Astrocyte (in vitro differentiated cells and primary cell): Measurements from ENCODE around the gene PWP1. TPM values are rescaled to one million over a fixed set of nuclear protein-coding genes. Genes with fewer than 3 reads are reported as not detected.

Experiments
- DNase-seq: peaks from one replicate; pipeline ENCODE4 v3.0.0-alpha.2; 2010; ENCODE audit warnings: low read depth
- FAIRE-seq: peaks from 2 replicates; lab custom pipeline; 2011; peaks lifted over from hg19 to GRCh38; lab: Jason Lieb, UNC
- H2AFZ ChIP-seq: 2 replicates; pipeline ENCODE4 v1.6.0; 2012; ENCODE audit warnings: low read depth, low read length, inconsistent platforms
- H3K27ac ChIP-seq: 2 replicates; pipeline ENCODE4 v1.5.1; 2011; ENCODE audit warnings: low read depth, low read length, inconsistent platforms
- H3K27me3 ChIP-seq: 2 replicates; pipeline ENCODE4 v1.6.0; 2011; ENCODE audit warnings: low read length, inconsistent platforms; ENCODE audit not compliant: insufficient read depth
- H3K36me3 ChIP-seq: 2 replicates; pipeline ENCODE4 v1.5.1; 2011; ENCODE audit warnings: low read length, inconsistent platforms; ENCODE audit not compliant: insufficient read depth
- H3K4me1 ChIP-seq: 2 replicates; pipeline ENCODE4 v1.5.1; 2011; ENCODE audit warnings: low read length, inconsistent platforms; ENCODE audit not compliant: insufficient read depth
- H3K4me2 ChIP-seq: 2 replicates; pipeline ENCODE4 v1.6.0; 2012; ENCODE audit warnings: low read length, inconsistent platforms
- H3K4me3 ChIP-seq: 2 replicates; pipeline ENCODE4 v1.5.1; 2011; ENCODE audit warnings: low read depth, mild to moderate bottlenecking, low read length, inconsistent platforms; ENCODE audit not compliant: insufficient read depth
- H3K79me2 ChIP-seq: 2 replicates; pipeline ENCODE4 v1.6.0; 2012; ENCODE audit warnings: mild to moderate bottlenecking, low read length, inconsistent platforms; ENCODE audit not compliant: insufficient read depth
- H3K9ac ChIP-seq: 2 replicates; pipeline ENCODE4 v1.6.0; 2012; ENCODE audit warnings: mild to moderate bottlenecking, low read length, inconsistent platforms
- H3K9me3 ChIP-seq: 2 replicates; pipeline ENCODE4 v1.5.1; 2012; ENCODE audit warnings: low read depth, mild to moderate bottlenecking, low read length, inconsistent platforms; ENCODE audit not compliant: insufficient read depth
- H4K20me1 ChIP-seq: 2 replicates; pipeline ENCODE4 v1.6.0; 2012; ENCODE audit warnings: low read length, inconsistent platforms; ENCODE audit not compliant: insufficient read depth
- H3K27ac Mint-ChIP-seq: one replicate; pipeline ENCODE4 v1.8.0; 2021; ENCODE audit warnings: mild to moderate bottlenecking, mixed read lengths; ENCODE audit not compliant: unreplicated experiment
- H3K27me3 Mint-ChIP-seq: one replicate; pipeline ENCODE4 v1.8.0; 2021; ENCODE audit warnings: low read depth, mixed read lengths; ENCODE audit not compliant: unreplicated experiment
- H3K36me3 Mint-ChIP-seq: one replicate; pipeline ENCODE4 v1.8.0; 2021; ENCODE audit warnings: low read depth, mixed read lengths; ENCODE audit not compliant: unreplicated experiment
- H3K4me1 Mint-ChIP-seq: one replicate; pipeline ENCODE4 v1.8.0; 2021; ENCODE audit warnings: low read depth, mixed read lengths; ENCODE audit not compliant: unreplicated experiment
- H3K4me3 Mint-ChIP-seq: one replicate; pipeline ENCODE4 v1.8.0; 2021; ENCODE audit warnings: mild to moderate bottlenecking, moderate library complexity, mixed read lengths; ENCODE audit not compliant: unreplicated experiment
- H3K9me3 Mint-ChIP-seq: one replicate; pipeline ENCODE4 v1.8.0; 2021; ENCODE audit warnings: mild to moderate bottlenecking, mixed read lengths; ENCODE audit not compliant: unreplicated experiment
- EZH2 ChIP-seq: IDR thresholded peaks from 2 replicates; pipeline ENCODE4 v1.6.1; 2012; ENCODE audit warnings: mild to moderate bottlenecking, low read length, inconsistent platforms; ENCODE audit not compliant: insufficient read depth
- total RNA-seq: library from RNA; stranded (reverse); gene quantifications from 2 replicates; pipeline ENCODE4 v1.2.1, GENCODE V29; 2021
- TF ChIP-seq, protein P1 (sequence below): IDR thresholded peaks from 2 replicates; pipeline ENCODE4 v1.5.1; 2011; ENCODE audit warnings: low read depth, mild to moderate bottlenecking, inconsistent platforms, low read length, moderate library complexity; ENCODE audit not compliant: insufficient read depth

The PWP1 gene
- total RNA-seq, 1 donor from 2014 or later: 67.2 TPM

DNA sequence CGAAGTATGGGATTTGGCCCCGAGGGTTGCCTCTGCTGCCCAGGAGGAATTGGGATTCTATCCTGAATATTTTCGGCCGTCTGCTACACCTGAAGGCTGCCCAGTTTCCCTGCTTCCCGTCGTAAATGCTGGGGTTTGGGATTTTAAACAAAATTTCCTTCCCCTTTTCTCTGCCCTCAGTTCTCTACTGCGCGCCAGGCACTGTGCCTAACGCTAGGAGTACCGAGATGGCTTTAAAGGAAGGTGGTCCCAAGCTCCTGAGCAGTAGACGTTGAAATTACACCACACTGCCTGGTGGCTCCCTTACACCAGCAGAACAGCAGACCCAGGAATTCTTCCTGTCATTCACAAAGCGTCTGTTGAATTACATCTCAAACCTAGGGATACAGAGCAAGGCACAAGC is 75.9 kb downstream of the PWP1 start:
- H2AFZ ChIP-seq: peak overlapping the region; percentile 91
- H3K9ac ChIP-seq: peak overlapping the region; percentile 87
- Mint-ChIP-seq H3K4me3 (peak overlapping the region; percentile 89), H3K27ac (peak overlapping the region; percentile 69), H3K4me1 (peaks cover 6% of the 10 kb centered on the region), H3K9me3 (no peaks in the 10 kb centered on the region), H3K27me3 (peaks cover 3% of the 10 kb centered on the region), H3K36me3 (peaks cover 2% of the 10 kb centered on the region)
- peaks cover 6% of the 10 kb centered on the region for H3K27me3 ChIP-seq
- no peaks in the 10 kb centered on the region for H3K9me3 ChIP-seq
- H3K79me2 ChIP-seq: peaks cover 44% of the 10 kb centered on the region
- DNase-seq (no peak), FAIRE-seq (no peak)
- H3K36me3 ChIP-seq: peaks cover 11% of the 10 kb centered on the region
- peak overlapping the region; percentile 94 for H3K4me2 ChIP-seq
- peaks cover 32% of the 10 kb centered on the region for H4K20me1 ChIP-seq
- peaks cover 24% of the 10 kb centered on the region for H3K4me1 ChIP-seq
- peak overlapping the region; percentile 23 for H3K27ac ChIP-seq
- no peak for TF ChIP-seq EZH2
- TF ChIP-seq, protein P1, sequence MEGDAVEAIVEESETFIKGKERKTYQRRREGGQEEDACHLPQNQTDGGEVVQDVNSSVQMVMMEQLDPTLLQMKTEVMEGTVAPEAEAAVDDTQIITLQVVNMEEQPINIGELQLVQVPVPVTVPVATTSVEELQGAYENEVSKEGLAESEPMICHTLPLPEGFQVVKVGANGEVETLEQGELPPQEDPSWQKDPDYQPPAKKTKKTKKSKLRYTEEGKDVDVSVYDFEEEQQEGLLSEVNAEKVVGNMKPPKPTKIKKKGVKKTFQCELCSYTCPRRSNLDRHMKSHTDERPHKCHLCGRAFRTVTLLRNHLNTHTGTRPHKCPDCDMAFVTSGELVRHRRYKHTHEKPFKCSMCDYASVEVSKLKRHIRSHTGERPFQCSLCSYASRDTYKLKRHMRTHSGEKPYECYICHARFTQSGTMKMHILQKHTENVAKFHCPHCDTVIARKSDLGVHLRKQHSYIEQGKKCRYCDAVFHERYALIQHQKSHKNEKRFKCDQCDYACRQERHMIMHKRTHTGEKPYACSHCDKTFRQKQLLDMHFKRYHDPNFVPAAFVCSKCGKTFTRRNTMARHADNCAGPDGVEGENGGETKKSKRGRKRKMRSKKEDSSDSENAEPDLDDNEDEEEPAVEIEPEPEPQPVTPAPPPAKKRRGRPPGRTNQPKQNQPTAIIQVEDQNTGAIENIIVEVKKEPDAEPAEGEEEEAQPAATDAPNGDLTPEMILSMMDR: no peak
- H3K4me3 ChIP-seq: peak overlapping the region; percentile 88

Other genes with a start within 250 kb of the PWP1 start
- gene PRDM4, start 75.3 kb downstream of the PWP1 start, total RNA-seq: 22.8 and 30.5 TPM in 2 replicates
- gene ASCL4, start 88.9 kb downstream of the PWP1 start, total RNA-seq: not detected in 2 replicates